Measurements from ENCODE around the gene MIA2.
"Not testable (repeated sequence)": the region's sequence is repeated elsewhere in the genome, so short reads cannot be mapped to it uniquely, and the experiment has no call there.

The MIA2 gene

GRCh38 chr14:39341126-39341525 lies 107.4 kb downstream of the MIA2 start:
- DNase-seq (ENCODE audit: low read depth), result not testable (repeated sequence)

- DNase-seq (ENCODE audit: low read depth), result no peak
These were observed 109.1 kb downstream of the MIA2 start for GRCh38 chr14:39342768-39343167.

GRCh38 chr14:39343614-39344013 lies 109.9 kb downstream of the MIA2 start:
- DNase-seq (ENCODE audit: low read depth), result no peak

GRCh38 chr14:39350866-39351265 lies 117.2 kb downstream of the MIA2 start:
- DNase-seq (ENCODE audit: low read depth), result no peak

- DNase-seq (ENCODE audit: low read depth), result no peak
These were observed 118.0 kb downstream of the MIA2 start for GRCh38 chr14:39351708-39352107.

- not testable (repeated sequence) for DNase-seq (ENCODE audit: low read depth)
These were observed 125.4 kb downstream of the MIA2 start for GRCh38 chr14:39359069-39359468.

GRCh38 chr14:39360316-39360715 lies 126.6 kb downstream of the MIA2 start:
- DNase-seq (ENCODE audit: low read depth), result no peak

- DNase-seq (ENCODE audit: low read depth), result not testable (repeated sequence)
These were observed 127.8 kb downstream of the MIA2 start for GRCh38 chr14:39361556-39361955.

GRCh38 chr14:39364509-39364908 lies 130.8 kb downstream of the MIA2 start:
- DNase-seq (ENCODE audit: low read depth), result no peak

GRCh38 chr14:39365354-39365753 lies 131.6 kb downstream of the MIA2 start:
- no peak for DNase-seq (ENCODE audit: low read depth)

- DNase-seq (ENCODE audit: low read depth), result no peak
These were observed 133.0 kb downstream of the MIA2 start for GRCh38 chr14:39366460-39367386.

GRCh38 chr14:39367387-39367751 lies 133.7 kb downstream of the MIA2 start:
- DNase-seq (ENCODE audit: low read depth), result no peak

GRCh38 chr14:39368261-39368959 lies 134.7 kb downstream of the MIA2 start:
- peak; percentile 2 for DNase-seq (ENCODE audit: low read depth)

GRCh38 chr14:39369029-39369428 lies 135.3 kb downstream of the MIA2 start:
- DNase-seq (ENCODE audit: low read depth), result no peak

GRCh38 chr14:39370415-39370814 lies 136.7 kb downstream of the MIA2 start:
- no peak for DNase-seq (ENCODE audit: low read depth)

GRCh38 chr14:39372656-39373055 lies 138.9 kb downstream of the MIA2 start:
- no peak for DNase-seq (ENCODE audit: low read depth)

- DNase-seq (ENCODE audit: low read depth), result no peak
These were observed 141.1 kb downstream of the MIA2 start for GRCh38 chr14:39374851-39375250.

GRCh38 chr14:39376667-39377403 lies 143.1 kb downstream of the MIA2 start:
- no peak for DNase-seq (ENCODE audit: low read depth)

GRCh38 chr14:39381366-39381765 lies 147.7 kb downstream of the MIA2 start:
- DNase-seq (ENCODE audit: low read depth), result no peak

- no peak for DNase-seq (ENCODE audit: low read depth)
These were observed 148.7 kb downstream of the MIA2 start for GRCh38 chr14:39382463-39382862.

GRCh38 chr14:39383026-39383660 lies 149.4 kb downstream of the MIA2 start:
- no peak for DNase-seq (ENCODE audit: low read depth)

GRCh38 chr14:39383741-39384140 lies 150.0 kb downstream of the MIA2 start:
- DNase-seq (ENCODE audit: low read depth), result no peak
